Duodenal mucosa (tissue), 2 donors: ENCODE data around the gene GLP2R.

Experiments used
- H3K27ac ChIP-seq: one replicate; pipeline ENCODE4 v1.7.0; 2013; ENCODE audit warnings: low read depth, low read length
- H3K27me3 ChIP-seq, 2 donors: one replicate each; pipeline ENCODE4 v1.7.0; 2013; ENCODE audit warnings: low read length in 2 of 2, control low read depth in 1 of 2; ENCODE audit not compliant: insufficient read depth in 2 of 2, control insufficient read depth in 1 of 2
- H3K36me3 ChIP-seq, 2 donors: one replicate each; pipeline ENCODE4 v1.7.0; 2013; ENCODE audit warnings: low read length in 2 of 2, control low read depth in 1 of 2; ENCODE audit not compliant: insufficient read depth in 2 of 2, control insufficient read depth in 1 of 2
- H3K4me1 ChIP-seq, 2 donors: one replicate each; pipeline ENCODE4 v1.7.0; 2013; ENCODE audit warnings: low read length in 2 of 2, control low read depth in 1 of 2; ENCODE audit not compliant: insufficient read depth in 2 of 2, control insufficient read depth in 1 of 2
- H3K4me3 ChIP-seq, 2 donors: one replicate each; pipeline ENCODE4 v1.7.0; 2013; ENCODE audit warnings: low read length in 2 of 2, low read depth in 1 of 2
- H3K9ac ChIP-seq, 2 donors: one replicate each; pipeline ENCODE4 v1.7.0; 2013; ENCODE audit warnings: low read length in 2 of 2, low read depth in 1 of 2
- H3K9me3 ChIP-seq, 2 donors: one replicate each; pipeline ENCODE4 v1.7.0; 2013; ENCODE audit warnings: low read length in 2 of 2, control low read depth in 1 of 2; ENCODE audit not compliant: control insufficient read depth in 1 of 2

GLP2R gene

GRCh38 chr17:9845306-9845705 is 19.6 kb downstream of the GLP2R start:
- Histone ChIP-seq H3K27me3 (no peaks in the 10 kb centered on the region), H3K4me1 (peaks cover 0 to 6% of the 10 kb centered on the region in 2 donors), H3K4me3 (no peak overlapping the region), H3K9ac (no peak overlapping the region), H3K36me3 (no peaks in the 10 kb centered on the region), H3K9me3 (no peaks in the 10 kb centered on the region), H3K27ac (no peak overlapping the region)

- H3K4me3 ChIP-seq, result no peak overlapping the region
- H3K4me1 ChIP-seq, result no peaks in the 10 kb centered on the region
- no peak overlapping the region for H3K27ac ChIP-seq
- no peaks in the 10 kb centered on the region for H3K27me3 ChIP-seq
- H3K36me3 ChIP-seq, result no peaks in the 10 kb centered on the region
- no peaks in the 10 kb centered on the region for H3K9me3 ChIP-seq
- H3K9ac ChIP-seq, result no peak overlapping the region
Measured at GRCh38 chr17:9850151-9850550, 24.4 kb downstream of the GLP2R start.

- no peak overlapping the region for H3K4me3 ChIP-seq
Measured at GRCh38 chr17:9854255-9854654, 28.5 kb downstream of the GLP2R start.

GRCh38 chr17:9855036-9855435 is 29.3 kb downstream of the GLP2R start:
- no peaks in the 10 kb centered on the region for H3K36me3 ChIP-seq
- H3K9me3 ChIP-seq, result peaks cover 0 to 4% of the 10 kb centered on the region in 2 donors
- no peaks in the 10 kb centered on the region for H3K4me1 ChIP-seq
- H3K27me3 ChIP-seq, result no peaks in the 10 kb centered on the region
- no peak overlapping the region for H3K27ac ChIP-seq
- no peak overlapping the region for H3K4me3 ChIP-seq
- H3K9ac ChIP-seq, result no peak overlapping the region

More at GRCh38 chr17:9854255-9854654, 28.5 kb downstream of the GLP2R start:
- peaks cover 0 to 4% of the 10 kb centered on the region in 2 donors for H3K9me3 ChIP-seq
- H3K9ac ChIP-seq, result no peak overlapping the region
- no peak overlapping the region for H3K27ac ChIP-seq
- no peaks in the 10 kb centered on the region for H3K36me3 ChIP-seq
- no peaks in the 10 kb centered on the region for H3K4me1 ChIP-seq
- H3K27me3 ChIP-seq, result no peaks in the 10 kb centered on the region

GRCh38 chr17:9859781-9860180 is 34.1 kb downstream of the GLP2R start:
- Histone ChIP-seq H3K4me3 (no peak overlapping the region), H3K27me3 (no peaks in the 10 kb centered on the region), H3K9me3 (peaks cover 0 to 4% of the 10 kb centered on the region in 2 donors), H3K36me3 (no peaks in the 10 kb centered on the region), H3K4me1 (no peaks in the 10 kb centered on the region), H3K27ac (no peak overlapping the region), H3K9ac (no peak overlapping the region)

GRCh38 chr17:9860851-9861250 is 35.1 kb downstream of the GLP2R start:
- Histone ChIP-seq H3K9me3 (peaks cover 0 to 4% of the 10 kb centered on the region in 2 donors), H3K4me1 (no peaks in the 10 kb centered on the region), H3K4me3 (no peak overlapping the region), H3K36me3 (no peaks in the 10 kb centered on the region), H3K9ac (no peak overlapping the region), H3K27ac (no peak overlapping the region), H3K27me3 (no peaks in the 10 kb centered on the region)

GRCh38 chr17:9862220-9862619 is 36.5 kb downstream of the GLP2R start:
- no peaks in the 10 kb centered on the region for H3K27me3 ChIP-seq
- H3K36me3 ChIP-seq, result no peaks in the 10 kb centered on the region
- no peak overlapping the region for H3K4me3 ChIP-seq

GRCh38 chr17:9862949-9863348 is 37.2 kb downstream of the GLP2R start:
- Histone ChIP-seq H3K27ac (no peak overlapping the region), H3K9me3 (peaks cover 0 to 2% of the 10 kb centered on the region in 2 donors), H3K9ac (no peak overlapping the region), H3K4me1 (no peaks in the 10 kb centered on the region), H3K4me3 (no peak overlapping the region), H3K27me3 (no peaks in the 10 kb centered on the region), H3K36me3 (no peaks in the 10 kb centered on the region)

More at GRCh38 chr17:9862220-9862619, 36.5 kb downstream of the GLP2R start:
- Histone ChIP-seq H3K9me3 (peaks cover 0 to 4% of the 10 kb centered on the region in 2 donors), H3K9ac (no peak overlapping the region), H3K27ac (no peak overlapping the region), H3K4me1 (no peaks in the 10 kb centered on the region)

GRCh38 chr17:9865586-9865985 is 39.9 kb downstream of the GLP2R start:
- Histone ChIP-seq H3K27ac (no peak overlapping the region), H3K9me3 (no peaks in the 10 kb centered on the region), H3K36me3 (no peaks in the 10 kb centered on the region), H3K4me3 (no peak overlapping the region), H3K27me3 (no peaks in the 10 kb centered on the region), H3K9ac (no peak overlapping the region), H3K4me1 (no peaks in the 10 kb centered on the region)

- no peak overlapping the region for H3K4me3 ChIP-seq
- no peak overlapping the region for H3K27ac ChIP-seq
- no peaks in the 10 kb centered on the region for H3K4me1 ChIP-seq
- H3K36me3 ChIP-seq, result no peaks in the 10 kb centered on the region
- H3K9ac ChIP-seq, result no peak overlapping the region
- H3K27me3 ChIP-seq, result no peaks in the 10 kb centered on the region
- H3K9me3 ChIP-seq, result no peaks in the 10 kb centered on the region
Measured at GRCh38 chr17:9868552-9868951, 42.8 kb downstream of the GLP2R start.

GRCh38 chr17:9872852-9873251 is 47.1 kb downstream of the GLP2R start:
- Histone ChIP-seq H3K27me3 (no peaks in the 10 kb centered on the region), H3K27ac (no peak overlapping the region), H3K9ac (no peak overlapping the region), H3K9me3 (no peaks in the 10 kb centered on the region), H3K4me1 (peaks cover 0 to 7% of the 10 kb centered on the region in 2 donors), H3K36me3 (no peaks in the 10 kb centered on the region), H3K4me3 (no peak overlapping the region)
